AG08396 (cell line): ENCODE results near the gene STPG4.
"Not testable (repeated sequence)": the region's sequence is repeated elsewhere in the genome, so short reads cannot be mapped to it uniquely, and the experiment has no call there.

Experiments used
- DNase-seq: peaks from one replicate; pipeline ENCODE4 v3.0.0; 2012; ENCODE audit warnings: low spot score, mixed read lengths

The STPG4 gene

DNA sequence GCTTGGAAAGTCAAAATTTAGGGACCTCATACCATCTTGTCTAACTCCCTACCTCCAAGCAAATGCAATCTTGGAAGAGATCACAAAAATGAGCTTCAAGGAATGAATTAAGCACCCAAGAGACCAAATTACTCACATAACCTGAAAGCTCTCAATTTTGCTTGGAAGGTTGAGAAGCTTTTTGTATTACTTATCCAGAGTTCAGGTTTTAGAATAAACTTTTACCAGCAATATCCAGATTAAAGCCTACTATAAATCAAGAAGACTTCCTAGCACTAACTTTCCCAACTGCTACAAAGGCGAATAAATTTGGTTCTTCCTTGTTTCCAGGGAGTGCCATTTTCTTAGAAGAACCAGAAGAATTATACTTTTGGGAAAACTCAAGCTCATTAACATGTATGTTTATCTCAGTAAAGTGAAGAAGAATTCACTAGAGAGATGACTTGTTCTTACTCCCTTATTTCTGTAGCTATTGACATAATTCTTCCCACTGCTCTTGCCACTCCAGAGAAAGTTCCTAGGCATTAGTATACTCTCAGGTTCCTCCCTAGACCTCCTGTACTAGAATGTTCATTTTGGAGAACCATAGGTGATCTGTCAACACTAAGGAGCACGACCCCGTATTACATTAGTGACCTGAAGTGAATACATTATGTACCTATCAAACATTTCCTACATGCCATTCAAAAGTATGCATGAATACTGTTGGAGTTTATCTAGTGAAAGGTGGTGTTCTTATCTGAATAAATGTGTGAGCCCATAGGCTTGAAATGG is 18.0 kb upstream of the STPG4 start:
- DNase-seq: no peak

DNA sequence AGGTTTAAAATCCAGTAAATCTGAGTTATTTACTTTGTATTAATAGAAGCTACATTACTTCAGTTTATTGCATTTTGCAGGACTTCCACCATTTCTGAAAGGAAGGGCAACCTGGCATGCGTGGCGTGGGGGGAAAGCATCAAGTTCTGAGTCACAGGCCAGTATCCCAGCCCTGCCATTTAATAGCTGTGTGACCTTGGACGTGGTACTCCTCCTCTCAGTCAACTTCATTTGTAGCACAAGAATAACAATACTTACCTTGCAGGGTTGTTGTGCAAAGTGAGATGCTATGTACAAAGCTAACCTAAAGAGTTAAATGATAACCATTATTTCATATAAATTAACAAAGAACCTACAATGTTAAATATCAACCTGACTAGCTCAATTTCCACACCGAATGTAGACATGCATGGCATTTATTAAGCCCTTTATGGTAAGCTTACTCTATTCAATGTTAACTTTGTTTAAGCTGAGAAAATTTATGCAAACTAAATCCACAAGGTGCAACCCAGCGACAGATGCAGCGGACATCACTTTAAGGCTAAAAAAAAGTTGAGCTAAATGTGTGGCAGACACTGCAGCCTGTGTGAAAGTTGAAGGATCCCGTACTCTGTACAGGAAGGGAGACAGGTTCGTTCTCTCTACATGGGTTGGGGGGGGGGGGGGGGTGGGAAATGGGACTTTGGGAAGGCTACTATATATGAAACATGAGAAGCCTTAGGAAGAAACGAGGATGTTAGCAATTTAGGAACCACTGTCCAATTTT is 17.2 kb upstream of the STPG4 start:
- no peak for DNase-seq

DNA sequence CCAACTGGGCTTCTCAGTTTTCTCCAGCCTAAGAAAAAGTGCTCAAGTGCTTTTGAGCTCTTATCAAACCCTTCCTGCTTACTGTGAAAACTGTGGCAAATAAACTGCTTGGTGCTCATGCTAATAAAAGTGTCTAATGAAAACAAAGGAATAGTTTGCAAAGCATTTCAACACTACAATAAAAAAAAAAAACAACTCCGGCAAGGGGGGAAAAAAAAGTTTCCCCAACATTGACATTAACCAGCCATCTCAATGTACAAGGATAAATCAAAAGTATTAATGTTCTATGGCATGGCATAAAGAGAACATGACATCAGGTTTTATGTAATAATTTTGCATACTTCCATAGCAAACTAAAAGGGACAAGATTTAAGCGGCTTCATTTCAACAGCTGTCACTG is 14.7 kb upstream of the STPG4 start:
- no peak for DNase-seq

DNA sequence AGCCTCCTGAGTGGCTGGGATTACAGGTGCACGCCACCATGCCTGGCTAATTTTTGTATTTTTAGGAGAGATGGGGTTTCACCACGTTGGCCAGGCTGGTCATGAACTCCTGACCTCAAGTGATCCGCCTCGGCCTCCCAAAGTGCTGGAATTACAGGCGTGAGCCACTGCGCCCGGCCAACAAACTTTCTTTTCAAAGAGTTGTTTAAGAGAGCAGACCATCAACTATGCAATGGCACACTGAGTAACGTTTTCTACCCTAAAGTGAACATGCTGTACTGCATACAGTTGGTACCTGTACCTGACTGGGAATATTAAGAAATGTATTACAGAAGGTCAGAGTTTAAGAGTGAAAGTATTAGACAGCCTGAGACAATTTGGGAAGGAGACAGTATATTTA is 13.8 kb upstream of the STPG4 start:
- not testable (repeated sequence) for DNase-seq

DNA sequence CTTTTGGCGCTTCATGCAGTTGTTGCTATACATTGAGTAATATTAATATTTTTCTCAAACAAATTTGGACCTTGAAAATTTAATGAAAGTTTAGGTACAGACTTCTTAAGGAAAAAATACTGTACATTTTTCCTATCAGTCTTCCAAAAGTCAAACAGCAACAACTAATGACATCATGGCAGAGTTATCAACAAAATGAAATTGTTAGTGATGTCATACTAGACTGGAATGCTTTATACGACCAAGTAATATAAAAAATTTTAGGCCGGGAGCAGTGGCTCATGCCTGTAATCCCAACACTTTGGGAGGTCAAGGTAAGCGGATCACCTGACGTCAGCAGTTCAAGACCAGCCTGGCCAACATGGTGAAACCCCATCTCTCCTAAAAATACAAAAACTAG is 12.0 kb upstream of the STPG4 start:
- no peak for DNase-seq

DNA sequence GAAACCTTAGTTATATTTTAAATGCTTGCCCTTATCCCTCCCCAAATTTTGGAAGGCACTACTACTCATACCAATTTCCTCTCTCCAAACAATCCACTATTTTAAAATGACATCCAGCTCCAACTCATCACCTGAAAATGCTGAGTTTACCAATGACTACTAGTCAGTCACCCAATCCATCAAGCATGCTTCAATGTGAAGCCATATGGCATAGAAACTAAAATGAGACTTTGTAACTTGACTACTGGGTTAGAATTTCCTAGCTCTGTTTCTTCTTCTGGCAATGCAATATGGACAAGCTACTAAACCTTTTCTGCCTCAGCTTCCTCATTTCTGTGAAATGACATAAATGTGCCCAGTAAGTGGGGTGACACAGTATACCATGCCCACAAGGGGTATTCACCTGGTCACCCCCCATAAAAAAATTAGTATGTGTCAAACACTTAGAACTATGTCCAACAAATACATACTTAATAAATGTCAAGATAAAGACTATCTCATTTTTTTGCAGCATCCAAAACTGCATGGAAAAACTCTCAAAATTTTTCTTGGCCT is 10.0 kb upstream of the STPG4 start:
- DNase-seq: peak; percentile 23

DNA sequence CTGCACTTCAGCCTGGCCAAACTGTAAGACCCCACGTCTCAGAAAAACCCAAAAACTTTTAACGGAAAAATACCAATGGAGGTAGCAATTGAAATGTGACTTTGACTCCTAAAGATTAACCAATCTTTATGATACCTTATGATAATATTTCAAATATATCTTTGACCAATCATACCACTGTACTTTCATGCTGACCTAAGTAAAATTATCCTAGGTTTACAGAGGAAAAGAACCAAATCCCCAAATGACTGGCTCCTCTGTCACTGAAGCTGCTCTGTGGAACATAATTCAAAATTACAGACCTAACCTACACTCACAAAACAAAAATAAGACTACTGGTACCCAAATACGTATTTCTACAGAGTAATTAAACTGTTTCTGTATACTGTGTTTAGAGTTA is 7.7 kb upstream of the STPG4 start:
- no peak for DNase-seq

DNA sequence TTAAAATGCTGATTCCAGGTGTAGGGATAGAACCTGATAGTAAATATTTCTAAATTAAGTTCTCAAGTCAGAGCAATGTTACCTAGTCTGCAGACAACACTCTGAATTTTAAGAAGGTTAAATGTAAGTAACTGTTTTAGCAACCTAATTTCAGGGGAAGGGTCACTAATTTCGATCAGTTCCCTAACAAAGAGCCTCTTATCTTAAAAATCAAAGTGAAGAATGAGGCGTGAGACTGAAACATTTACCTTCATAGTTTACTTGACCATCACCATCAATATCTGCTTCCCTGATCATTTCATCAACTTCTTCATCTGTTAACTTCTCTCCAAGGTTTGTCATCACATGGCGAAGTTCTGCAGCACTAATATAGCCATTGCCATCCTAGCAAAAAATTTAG is 6.4 kb upstream of the STPG4 start:
- no peak for DNase-seq

DNA sequence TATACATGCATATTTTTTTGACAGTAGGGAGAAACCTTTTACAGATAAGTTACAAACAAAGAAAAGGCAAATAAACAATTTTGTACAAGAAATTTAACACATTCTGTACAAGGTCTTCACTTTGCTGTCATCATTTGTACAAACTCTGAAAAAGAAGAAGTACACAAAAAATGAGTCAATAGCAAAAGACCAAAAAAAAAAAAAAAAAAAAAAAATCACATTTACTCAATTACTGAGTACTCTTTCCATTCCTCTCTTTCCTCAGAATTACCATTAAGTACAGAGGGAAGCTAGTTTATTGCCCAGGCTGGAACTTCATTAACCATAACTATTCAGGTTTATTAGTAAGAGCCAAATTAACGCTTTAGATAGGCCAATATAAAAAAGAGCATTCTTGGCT is 5.6 kb upstream of the STPG4 start:
- no peak for DNase-seq

DNA sequence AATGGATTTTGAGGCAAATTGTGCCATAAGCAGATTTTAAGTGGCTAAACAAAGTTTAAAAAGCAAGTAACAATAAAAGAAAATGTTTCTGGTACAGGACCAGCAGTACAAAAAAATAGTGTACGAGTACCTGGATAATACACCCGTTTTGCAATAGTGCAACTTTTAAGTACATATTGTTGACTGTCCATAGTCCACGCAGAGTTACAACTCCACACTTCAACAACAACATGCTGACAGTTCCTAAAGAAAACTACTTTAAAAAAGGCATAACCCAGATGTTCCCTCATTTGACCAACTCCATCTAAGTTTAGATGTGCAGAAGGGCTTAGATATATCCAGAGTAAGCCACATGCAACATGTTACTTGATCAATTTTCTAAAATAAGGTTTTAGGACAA is 5.1 kb upstream of the STPG4 start:
- DNase-seq: no peak

DNA sequence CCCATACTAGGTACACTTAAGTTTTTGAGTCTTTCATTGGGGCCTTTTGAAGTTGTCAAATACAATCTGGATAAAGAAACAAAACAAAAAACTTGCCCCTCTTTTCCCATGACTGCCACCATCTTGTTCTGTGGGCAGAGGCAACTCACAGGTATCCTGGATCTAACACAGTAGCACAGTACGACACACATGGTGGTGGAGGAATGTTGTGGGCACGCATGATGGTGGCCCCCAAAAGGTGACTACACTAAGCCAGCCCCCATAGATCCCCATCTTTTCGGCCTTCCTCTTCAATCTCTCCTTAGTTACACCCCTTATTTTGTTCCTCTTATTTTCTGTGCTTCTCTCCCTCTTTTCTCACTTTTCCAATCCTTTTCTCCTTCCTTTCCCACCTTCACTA is 4.5 kb upstream of the STPG4 start:
- DNase-seq: no peak

DNA sequence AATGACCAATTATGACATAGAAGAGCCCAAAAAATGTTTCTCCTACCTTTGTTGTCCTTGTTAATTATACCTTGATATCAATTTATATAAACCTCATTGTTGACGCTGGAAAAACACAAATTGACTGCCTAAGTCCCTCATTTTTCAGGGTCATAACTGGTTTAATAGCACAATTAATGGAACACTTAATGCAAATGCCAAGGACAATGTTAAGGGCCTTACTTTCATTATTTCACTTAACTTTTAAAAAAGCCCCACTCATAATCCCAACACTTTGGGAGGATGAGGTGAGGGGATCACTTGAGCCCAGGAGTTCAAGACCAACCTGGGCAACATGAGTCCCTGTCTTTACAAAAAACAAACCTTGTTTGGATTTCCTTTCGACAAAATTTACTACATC is 3.5 kb upstream of the STPG4 start:
- DNase-seq: no peak

DNA sequence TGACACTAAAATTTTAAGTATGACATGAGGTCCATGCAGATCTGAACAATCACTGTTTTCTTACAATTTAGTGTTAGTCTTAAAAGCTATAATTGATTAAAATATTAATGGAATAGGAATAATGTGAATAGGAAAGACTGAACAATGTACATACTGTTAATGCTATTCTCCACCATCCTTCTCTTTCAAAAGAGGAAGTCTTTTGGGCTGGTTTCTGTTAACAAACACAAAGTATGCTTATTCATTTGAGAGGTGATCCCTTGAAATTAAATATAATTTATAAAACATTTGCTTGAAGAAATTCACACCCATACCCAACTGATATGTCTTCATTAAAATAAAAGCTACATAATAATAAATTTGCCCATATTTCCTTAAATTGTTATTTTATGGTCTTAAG is 2.3 kb downstream of the STPG4 start:
- no peak for DNase-seq

DNA sequence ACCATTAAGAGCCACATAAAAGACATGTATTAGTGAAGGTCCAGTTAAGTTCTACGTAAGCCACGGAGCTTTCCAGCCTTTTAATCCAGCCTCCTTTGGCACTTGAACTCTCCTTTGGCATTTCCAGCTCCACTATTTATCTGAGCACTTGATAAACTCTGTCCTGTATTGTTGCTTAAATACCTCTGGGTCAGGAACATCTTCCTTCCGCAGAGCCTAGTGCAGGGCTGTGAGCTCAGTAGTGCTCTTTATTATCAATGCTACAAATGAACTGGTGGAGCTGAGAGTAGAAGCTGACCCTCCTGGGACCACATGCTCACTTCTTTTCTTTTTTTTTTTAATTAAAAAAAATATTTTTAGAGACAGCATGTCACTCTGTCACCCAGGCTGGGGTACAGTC is 4.9 kb downstream of the STPG4 start:
- no peak for DNase-seq

DNA sequence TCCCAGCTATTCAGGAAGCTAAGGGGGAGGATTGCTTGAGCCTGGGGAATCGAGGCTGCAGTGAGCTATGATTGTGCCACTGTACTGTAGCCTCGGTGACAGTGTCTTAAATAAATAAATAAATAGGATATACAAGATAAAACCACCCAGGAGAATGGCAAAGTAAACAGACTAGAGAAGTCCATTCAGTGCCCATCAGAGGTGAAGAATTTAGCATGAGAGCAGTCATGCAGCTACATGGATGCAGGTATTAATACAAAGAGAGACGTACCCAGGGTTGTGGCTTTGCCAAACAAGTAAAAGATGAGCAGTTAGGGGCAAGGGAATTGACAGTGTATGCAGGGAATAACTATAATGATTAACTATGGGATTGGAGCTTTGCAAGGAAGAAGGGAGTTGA is 8.1 kb downstream of the STPG4 start:
- no peak for DNase-seq

DNA sequence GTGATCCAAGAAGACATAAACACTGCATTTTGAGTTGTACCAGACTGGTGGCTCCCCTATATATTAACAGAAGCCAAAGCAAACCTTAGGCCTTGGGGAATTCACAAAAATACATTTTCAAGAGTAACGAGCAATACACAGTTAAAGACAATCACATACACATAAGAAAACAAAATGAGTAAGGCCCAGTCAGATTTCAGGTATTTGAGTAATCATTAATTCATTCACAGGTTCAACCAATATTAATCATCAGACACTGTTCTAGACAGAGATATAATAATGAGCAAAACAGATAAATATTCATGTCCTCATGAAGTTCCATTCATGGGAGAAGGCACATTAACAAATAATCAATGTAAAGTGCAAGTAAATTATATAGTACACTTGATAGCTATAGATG is 9.6 kb downstream of the STPG4 start:
- DNase-seq: no peak

DNA sequence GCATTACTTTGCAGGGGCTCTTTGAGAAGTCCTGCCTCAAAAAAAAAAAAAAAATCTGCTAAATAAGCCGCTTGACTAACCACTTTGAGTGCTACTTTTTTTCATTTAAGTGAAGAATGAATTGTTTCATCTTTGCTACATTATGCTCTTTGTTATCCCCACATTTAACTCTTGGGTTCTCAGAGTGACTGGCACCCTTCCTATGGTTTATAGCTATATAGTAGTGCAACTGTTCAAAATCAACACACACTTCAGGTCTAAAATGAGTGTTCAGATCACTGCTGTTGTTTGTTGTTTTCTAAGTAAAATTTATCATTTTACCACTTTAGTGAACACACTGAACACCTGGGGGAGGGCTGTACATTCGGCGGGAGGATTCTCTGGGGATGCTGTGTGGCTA is 13.6 kb downstream of the STPG4 start:
- DNase-seq: no peak

DNA sequence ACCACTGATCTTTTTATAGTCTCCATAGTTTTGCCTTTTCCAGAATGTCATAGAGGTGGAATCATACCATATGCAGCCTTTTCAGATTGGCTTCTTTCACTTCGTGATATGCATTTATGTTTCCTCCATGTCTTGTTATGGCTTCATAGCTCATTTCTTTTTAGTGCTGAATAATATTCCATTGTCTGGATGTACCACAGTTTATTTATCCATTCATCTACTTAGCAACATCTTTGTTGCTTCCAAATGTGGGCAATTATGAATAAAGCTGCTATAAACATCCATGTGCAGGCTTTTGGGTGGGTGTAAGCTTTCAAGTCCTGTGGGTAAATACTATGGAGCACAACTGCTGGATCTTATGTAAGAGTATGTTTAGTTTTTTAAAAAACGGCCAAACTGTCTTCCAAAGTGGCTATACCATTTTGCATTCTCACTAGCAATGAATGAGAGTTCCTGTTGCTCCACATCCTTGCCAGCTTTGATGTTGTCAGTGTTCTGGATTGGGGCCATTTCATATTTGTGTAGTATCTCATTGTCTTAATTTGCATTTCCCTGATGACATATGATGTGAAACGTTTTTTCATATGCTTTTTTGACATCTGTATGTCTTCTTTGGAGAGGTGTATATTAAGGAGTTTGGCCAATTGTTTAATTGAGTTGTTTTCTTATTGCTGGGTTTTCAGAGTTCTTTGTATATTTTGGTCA is 20.6 kb downstream of the STPG4 start:
- no peak for DNase-seq

DNA sequence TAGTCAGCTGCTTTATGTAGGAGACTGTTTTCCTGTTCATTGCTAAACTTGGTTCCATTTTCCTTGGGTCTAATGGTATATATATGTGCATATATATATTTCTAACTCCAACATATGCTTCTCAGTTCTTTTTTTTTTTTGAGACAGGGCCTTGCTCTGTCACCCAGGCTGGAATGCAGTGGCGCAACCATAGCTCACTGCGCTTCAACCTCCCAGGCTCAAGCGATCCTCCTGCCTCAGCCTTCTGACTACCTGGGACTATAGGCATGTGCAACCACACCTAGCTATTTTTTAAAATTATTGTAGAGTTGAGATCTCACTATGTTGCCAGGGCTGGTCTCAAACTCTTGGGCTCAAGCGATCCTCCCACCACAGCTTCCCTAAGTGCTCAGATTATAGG is 22.1 kb downstream of the STPG4 start:
- DNase-seq: no peak

DNA sequence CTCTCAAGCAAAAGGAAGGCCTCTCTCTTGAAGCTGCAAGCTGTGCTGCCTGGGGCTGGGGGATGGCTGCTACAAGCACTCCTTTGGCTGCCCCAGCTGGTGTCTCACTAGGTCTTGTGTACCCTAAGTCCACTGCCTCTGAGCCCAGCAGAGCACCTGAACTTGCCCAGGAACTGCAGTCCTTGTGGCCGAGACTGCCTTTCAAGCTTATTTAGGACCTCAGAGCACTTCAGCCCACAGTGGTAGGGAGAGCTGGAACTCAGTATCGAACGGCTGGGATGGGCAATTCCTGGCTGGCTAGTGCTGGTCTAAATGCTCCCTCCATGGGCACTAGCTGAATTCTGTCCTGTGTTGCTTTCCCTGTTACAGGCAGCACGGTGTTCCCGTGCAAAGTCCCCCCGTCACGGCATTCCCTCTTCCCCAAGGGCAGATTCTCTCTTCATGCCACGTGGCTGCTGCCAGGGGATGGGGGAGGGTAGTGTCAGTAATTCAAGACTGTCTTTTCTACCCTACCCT is 25.9 kb downstream of the STPG4 start:
- no peak for DNase-seq

DNA sequence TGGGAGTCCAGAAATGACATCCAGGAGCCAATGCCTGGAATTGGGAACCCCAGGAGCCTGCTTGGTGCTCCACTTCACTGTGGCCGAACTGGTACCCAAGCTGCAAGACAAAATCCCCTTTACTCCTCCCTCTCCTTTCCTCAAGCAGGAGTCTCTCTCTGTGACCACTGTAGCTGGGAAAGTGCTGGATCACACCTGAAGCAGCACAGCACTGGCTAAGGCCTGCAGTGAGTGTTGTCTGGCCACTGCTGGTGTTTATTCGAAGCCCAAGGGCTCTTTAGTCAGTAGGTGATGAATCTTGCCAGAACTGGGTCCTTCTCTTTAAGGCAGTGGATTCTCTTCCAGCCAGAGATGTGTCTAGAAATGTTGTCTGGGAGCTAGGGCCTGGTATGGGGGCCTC is 26.4 kb downstream of the STPG4 start:
- no peak for DNase-seq

DNA sequence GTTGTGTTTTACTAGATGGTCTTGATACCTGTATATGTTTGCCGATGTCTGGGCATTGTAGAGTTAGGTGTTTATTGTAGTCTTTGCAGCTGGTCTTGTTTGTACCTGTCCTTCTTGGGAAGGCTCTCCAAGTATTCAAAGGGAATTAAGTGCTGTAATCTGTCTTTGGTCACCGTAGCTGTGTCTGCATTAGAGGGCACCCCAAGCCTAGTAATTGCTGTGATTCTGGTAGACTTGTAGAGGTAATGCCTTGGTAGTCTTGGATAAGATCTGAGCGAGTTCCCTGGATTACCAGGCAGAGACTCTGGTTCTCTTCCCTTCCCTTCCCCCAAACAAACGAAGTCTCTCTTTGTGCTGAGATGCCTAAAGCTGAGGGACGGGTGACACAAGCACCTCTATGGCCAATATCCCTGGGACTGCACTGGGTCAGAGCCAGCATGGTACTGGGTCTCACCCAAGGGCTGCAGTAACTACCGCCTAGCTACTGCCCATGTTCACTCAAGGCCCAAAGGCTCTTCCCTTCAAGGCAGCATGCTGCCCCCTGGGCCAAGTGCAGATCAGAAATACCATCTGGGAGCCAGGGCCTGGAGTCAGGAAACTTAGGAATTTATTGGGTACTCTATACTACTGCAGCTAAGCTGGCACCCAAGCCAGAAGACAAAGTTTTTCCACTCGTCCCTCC is 27.1 kb downstream of the STPG4 start:
- no peak for DNase-seq
